Stimulated activated CD8-positive, alpha-beta memory T cell treated with anti-CD3 and anti-CD28 coated beads, Interleukin-4, amount 100 ng/mL, for 4 hours (primary cell): ENCODE results near the gene UBE2U.

Experiments used
- DNase-seq, 2 donors: peaks; one replicate each; pipeline ENCODE4 v3.0.0-alpha.2; 2020; ENCODE audit warnings: low read depth in 2 of 2, low spot score in 1 of 2

Gene UBE2U

GRCh38 chr1:64290420-64290819 is 87.0 kb downstream of the UBE2U start:
- DNase-seq = no peak

GRCh38 chr1:64291931-64292330 is 88.5 kb downstream of the UBE2U start:
- no peak for DNase-seq

- DNase-seq = no peak
Observed at GRCh38 chr1:64292399-64292798, 89.0 kb downstream of the UBE2U start.

GRCh38 chr1:64293820-64294219 is 90.4 kb downstream of the UBE2U start:
- DNase-seq = no peak

- DNase-seq = no peak
Observed at GRCh38 chr1:64295136-64295535, 91.7 kb downstream of the UBE2U start.

GRCh38 chr1:64295561-64295960 is 92.1 kb downstream of the UBE2U start:
- DNase-seq = no peak

- no peak for DNase-seq
Observed at GRCh38 chr1:64296459-64296858, 93.0 kb downstream of the UBE2U start.

GRCh38 chr1:64302194-64302593 is 98.8 kb downstream of the UBE2U start:
- no peak for DNase-seq

GRCh38 chr1:64302971-64303370 is 99.5 kb downstream of the UBE2U start:
- DNase-seq = no peak

GRCh38 chr1:64304823-64305222 is 101.4 kb downstream of the UBE2U start:
- DNase-seq = no peak

- DNase-seq = no peak
Observed at GRCh38 chr1:64308866-64309265, 105.4 kb downstream of the UBE2U start.

- DNase-seq = no peak
Observed at GRCh38 chr1:64309431-64309831, 106.0 kb downstream of the UBE2U start.

GRCh38 chr1:64310760-64311159 is 107.3 kb downstream of the UBE2U start:
- DNase-seq = no peak

GRCh38 chr1:64312431-64312830 is 109.0 kb downstream of the UBE2U start:
- DNase-seq = no peak

GRCh38 chr1:64315402-64315801 is 112.0 kb downstream of the UBE2U start:
- no peak for DNase-seq
